ENCODE measurements around the gene KCNAB1.

Gene KCNAB1

GRCh38 chr3:156378871-156379270 lies 258.5 kb downstream of the KCNAB1 start:
- DNase-seq = no peak

GRCh38 chr3:156379327-156379726 lies 258.9 kb downstream of the KCNAB1 start:
- no peak for DNase-seq

GRCh38 chr3:156381253-156381652 lies 260.9 kb downstream of the KCNAB1 start:
- DNase-seq = no peak

GRCh38 chr3:156382458-156383346 lies 262.3 kb downstream of the KCNAB1 start:
- peak; percentile 24 to 71 for DNase-seq

GRCh38 chr3:156383441-156384025 lies 263.2 kb downstream of the KCNAB1 start:
- no peak for DNase-seq

GRCh38 chr3:156388497-156389448 lies 268.4 kb downstream of the KCNAB1 start:
- peak in 1 of 2 donors; percentile 4 for DNase-seq

- DNase-seq = no peak
Observed at GRCh38 chr3:156389449-156389950, 269.1 kb downstream of the KCNAB1 start.

GRCh38 chr3:156390846-156391245 lies 270.5 kb downstream of the KCNAB1 start:
- no peak for DNase-seq

- no peak for DNase-seq
Observed at GRCh38 chr3:156395961-156396710, 275.8 kb downstream of the KCNAB1 start.

GRCh38 chr3:156396851-156397250 lies 276.5 kb downstream of the KCNAB1 start:
- no peak for DNase-seq

- DNase-seq = no peak
Observed at GRCh38 chr3:156397534-156397933, 277.2 kb downstream of the KCNAB1 start.

GRCh38 chr3:156400062-156400461 lies 279.7 kb downstream of the KCNAB1 start:
- no peak for DNase-seq

- no peak for DNase-seq
Observed at GRCh38 chr3:156400735-156401134, 280.4 kb downstream of the KCNAB1 start.

GRCh38 chr3:156404217-156404616 lies 283.8 kb downstream of the KCNAB1 start:
- no peak for DNase-seq

- DNase-seq = no peak
Observed at GRCh38 chr3:156406393-156406792, 286.0 kb downstream of the KCNAB1 start.

GRCh38 chr3:156407617-156408225 lies 287.3 kb downstream of the KCNAB1 start:
- no peak for DNase-seq

GRCh38 chr3:156409694-156410093 lies 289.3 kb downstream of the KCNAB1 start:
- no peak for DNase-seq

GRCh38 chr3:156412600-156412999 lies 292.2 kb downstream of the KCNAB1 start:
- no peak for DNase-seq

- DNase-seq = no peak
Observed at GRCh38 chr3:156413293-156413892, 293.0 kb downstream of the KCNAB1 start.

- DNase-seq = no peak
Observed at GRCh38 chr3:156416846-156417558, 296.6 kb downstream of the KCNAB1 start.
